HUDEP-2 (cell line): ENCODE results near the gene GRSF1.
"Not testable (repeated sequence)": the region's sequence is repeated elsewhere in the genome, so short reads cannot be mapped to it uniquely, and the experiment has no call there.

Experiments
- DNase-seq, 76 experiments: peaks; one replicate each; lab custom pipeline; 2025; ENCODE audit not compliant: unreplicated experiment in 76 of 76; lab: John Stamatoyannopoulos, UW

GRSF1 gene

DNA sequence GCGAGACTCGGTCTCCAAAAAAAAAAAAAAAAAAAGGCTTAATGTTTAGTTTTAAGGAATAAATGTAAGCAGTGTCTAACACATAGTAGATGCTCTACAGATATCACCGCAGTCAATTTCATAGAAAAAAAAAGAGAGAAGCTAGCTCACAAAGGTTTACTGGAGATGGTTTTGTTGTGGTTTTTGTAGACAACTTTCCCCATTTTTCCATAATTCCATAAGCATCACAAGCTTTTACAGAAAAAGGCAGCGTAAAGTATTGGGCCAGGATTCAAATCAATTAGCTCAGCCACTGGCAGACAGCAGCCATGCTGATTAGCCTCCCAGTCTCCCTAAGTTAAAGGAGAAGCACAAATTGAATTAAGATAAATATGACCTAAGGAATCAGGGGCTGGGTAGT lies 1.5 kb downstream of the GRSF1 start:
- peak in 1 of 76 experiments; percentile 3 for DNase-seq

DNA sequence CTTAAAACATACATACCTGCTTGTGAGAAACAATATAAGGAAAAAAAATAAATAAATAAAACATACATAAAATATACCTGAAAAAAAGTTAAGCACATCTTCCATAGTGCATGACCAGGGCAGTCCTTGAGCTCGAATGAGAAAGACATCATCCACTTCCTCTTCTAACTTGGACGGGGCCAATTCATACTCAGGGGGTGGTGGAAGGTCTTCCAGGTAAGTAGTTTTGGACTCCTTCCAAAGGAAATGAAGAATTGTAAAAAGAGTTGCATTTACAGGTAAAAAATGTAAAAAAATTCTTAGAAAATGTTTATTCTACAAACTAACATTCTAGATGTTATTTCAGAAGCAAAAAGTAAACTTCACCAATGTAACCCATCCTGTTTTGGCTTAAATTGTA lies 3.6 kb downstream of the GRSF1 start:
- no peak for DNase-seq

DNA sequence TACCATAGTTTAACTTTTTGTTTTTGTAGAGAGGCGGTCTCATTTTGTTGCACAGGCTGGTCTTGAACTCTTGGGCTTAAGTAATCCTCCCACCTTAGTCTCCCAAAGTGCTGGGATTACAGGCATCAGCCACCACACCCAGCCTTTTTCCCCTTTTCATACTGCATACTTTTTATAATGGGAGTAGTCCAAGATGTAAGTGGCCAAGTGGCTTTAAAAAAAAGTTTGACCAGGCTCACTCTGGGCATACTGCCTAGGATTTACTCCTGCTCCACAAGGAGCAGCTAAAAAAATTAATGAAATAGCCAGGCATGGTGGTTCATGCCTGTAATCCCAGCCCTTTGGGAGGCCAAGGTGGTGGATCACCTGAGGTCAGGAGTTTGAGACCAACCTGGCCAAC lies 6.0 kb downstream of the GRSF1 start:
- DNase-seq, result no peak

DNA sequence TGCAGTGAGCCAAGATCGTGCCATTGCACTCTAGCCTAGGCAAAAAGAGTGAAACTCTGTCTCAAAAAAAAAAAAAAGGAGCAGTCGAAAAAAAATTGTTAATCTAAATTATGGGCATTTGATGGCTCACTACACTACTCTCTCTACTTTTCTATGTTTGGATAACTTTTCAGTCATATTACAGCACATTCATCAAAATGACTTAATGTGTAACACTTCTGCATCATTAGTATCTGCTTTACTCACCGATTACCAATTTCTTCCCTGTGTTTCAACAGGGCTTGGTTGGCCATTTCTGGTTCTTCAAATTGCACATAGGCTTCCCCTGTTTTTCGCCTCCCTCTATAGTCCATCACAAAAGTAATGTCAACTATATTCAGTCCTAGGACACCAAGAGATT lies 8.4 kb downstream of the GRSF1 start:
- no peak for DNase-seq

DNA sequence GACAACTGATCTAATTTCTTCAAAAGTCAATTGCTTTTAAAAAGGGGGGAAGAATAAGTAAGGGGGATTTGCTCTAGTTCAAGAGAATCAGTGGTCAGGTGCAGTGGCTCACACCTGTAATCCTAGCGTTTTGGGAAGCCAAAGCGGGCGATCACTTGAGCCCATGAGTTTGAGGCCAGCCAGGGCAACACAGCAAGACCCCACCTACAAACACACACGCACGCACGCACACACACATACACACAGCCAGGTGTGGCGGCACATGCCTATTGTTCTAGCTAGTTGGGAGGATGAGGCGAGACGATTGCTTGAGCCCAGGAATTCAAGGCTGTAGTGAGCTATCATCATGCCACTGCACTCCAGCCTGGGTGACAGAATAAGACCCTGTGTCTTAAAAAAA lies 9.6 kb downstream of the GRSF1 start:
- no peak for DNase-seq

DNA sequence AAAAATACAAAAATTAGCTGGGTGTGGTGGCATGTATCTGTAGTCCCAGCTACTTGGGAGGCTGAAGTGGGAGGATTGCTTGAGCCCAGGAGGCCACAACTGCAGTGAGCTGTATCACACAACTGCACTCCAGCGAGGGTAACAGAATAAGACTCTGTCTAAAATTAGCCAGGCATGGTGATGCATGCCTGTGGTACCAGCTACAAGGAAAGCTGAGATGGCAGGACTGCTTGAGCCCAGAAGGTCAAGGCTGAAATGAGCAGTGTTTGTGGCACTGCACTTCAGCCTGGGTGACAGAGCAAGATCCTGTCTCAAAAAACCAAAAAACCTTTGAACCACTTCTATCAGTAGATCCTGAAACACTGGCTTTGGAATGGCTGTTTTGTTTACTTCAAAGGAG lies 10.2 kb downstream of the GRSF1 start:
- DNase-seq, result no peak

DNA sequence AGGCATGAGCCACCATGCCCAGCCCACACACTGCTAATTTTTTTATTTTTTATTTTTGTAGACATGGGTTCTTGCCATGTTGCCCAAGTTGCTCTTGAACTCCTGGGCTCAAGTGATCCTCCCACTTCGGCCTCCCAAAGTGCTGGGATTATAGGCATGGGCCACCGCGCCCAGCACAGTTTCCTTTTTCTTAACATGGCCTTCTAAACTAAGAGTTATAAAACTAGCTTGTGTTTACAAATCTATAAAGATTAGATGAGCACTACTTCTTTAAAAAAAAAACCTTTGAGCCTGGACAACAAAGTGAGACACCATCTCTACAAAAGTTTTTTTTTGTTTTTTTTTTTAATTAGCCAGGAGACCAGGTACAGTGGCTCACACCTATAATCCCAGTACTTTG lies 10.7 kb downstream of the GRSF1 start:
- no peak for DNase-seq

DNA sequence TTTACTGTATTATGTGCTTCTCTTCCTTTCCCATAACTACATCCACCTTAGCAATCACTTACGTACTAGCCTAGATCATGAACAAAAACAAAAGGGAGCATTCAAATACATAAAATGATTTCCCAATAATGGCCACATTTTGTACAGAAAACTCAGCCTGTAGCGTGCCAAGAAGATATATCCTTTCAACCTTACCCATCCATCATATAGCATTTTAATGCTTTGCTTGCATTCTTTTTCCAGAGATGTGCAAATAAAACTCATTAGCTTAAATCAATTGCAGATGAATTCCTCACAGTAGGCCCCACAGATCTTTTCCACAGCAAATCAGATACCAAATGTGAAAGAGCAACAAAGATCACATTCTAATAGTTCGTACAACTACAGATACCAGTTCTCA lies 20.8 kb downstream of the GRSF1 start:
- no peak for DNase-seq

DNA sequence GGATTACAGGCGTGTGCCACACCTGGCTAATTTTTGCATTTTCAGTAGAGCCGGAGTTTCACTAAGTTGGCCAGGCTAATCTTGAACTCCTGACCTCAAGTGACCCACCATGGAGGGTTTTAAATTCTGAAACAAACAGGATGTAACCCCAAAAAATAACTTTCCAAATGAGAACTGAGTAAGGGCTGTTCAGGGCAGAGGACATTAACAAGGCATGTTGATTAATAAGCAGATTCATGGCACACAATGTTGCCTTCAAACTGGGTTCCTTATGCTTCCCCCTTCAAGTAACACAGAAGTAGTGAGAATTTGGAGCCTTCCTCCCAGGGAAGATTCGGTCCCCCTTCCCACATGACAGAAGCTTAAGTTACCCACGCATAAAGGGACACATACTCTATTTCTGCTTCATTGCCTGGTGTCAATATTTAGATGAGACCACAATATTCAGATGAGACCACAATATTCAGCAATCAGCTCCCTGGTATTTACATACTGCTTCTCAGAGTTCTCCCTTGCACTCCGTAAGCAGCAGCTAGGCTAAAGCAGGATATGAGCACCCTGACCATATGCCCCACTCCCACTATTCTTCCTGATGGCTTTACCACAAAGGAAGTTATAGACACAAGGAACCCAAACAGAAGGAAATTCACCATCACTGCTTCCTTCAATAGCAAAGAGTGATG lies 21.4 kb downstream of the GRSF1 start:
- no peak for DNase-seq

DNA sequence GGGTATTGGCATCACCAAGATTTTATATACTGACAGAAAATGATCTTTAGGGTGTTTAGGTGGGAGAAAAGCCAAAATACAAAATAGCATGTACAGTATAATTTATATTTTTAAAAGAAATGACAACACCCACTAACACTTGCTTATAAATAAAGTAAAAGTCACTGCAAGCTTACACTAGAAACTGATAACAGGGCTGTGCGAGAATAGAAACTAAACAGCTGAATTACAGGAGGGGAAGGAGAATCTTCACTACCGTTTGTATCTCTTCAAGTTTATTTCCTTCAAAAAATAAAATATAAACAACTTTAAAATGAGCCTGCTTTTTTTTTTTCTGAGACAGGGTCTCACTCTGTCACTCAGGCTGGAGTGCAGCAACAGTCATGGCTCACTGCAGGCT lies 22.8 kb downstream of the GRSF1 start:
- no peak for DNase-seq

DNA sequence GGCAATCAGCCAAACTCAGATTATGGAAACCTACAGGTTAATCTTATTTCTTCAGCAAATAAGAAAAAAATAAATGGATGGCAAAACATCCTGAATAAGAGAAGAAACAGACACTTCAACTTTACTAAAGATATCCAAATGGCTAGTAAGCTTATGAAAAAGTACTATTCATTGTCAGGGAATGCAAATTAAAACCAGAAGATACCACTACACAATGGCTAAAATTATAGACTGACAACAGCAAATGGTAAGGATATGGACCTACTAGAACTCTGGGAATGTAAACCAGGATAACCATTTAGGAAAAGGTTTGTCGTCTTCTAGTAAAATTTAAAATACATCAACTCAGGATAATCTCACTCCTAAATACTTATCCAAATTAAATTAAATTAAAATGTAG lies 24.3 kb downstream of the GRSF1 start:
- DNase-seq, result no peak

DNA sequence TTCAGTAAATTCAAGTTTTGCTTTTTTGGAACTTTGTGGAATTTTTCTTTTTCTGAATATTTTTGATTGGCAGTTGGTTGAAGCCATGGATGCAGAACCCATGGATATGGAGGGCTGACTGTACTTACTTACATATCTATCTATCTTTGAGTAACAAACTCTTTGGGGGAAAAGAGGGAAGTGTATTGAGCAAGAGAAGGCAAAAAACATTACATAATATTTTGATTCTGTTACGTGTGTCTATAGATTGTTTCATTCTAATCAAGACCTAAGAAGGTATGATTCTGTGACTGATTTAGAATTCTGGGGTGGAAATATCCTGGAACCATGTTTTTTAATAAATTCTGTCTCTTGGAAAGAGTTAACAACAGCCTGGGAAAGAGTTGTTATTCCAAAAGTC lies 31.5 kb downstream of the GRSF1 start:
- no peak for DNase-seq

DNA sequence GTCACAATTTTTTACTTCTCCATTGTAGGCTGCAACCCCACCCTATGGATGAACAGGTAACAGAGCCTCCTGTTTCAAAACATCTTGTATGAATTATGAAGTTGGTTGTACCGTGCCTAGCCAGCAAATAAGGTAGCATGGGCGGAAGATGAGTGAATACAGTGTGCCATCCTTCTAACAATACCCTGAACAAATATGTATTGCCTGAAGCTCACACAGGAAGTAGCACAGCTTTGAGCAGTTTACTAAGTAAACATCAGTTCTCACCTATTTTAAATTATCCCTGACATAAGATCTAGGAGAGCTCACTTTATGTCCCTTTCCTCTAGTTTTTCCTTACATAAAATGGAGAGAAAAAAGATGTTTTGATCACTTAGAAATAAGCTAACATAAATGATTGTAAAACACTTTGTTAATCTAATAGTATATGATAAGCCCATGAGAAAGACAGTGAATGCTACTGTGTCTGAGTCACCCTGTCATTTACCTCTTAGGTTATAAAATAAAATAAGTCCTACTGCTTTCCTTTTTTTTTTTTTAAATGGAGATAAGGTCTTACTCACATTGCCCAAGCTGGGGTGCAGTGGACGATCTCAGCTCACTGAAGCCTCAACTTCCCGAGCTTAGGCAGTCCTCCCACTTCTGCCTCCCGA lies 36.6 kb downstream of the GRSF1 start:
- DNase-seq, result no peak

DNA sequence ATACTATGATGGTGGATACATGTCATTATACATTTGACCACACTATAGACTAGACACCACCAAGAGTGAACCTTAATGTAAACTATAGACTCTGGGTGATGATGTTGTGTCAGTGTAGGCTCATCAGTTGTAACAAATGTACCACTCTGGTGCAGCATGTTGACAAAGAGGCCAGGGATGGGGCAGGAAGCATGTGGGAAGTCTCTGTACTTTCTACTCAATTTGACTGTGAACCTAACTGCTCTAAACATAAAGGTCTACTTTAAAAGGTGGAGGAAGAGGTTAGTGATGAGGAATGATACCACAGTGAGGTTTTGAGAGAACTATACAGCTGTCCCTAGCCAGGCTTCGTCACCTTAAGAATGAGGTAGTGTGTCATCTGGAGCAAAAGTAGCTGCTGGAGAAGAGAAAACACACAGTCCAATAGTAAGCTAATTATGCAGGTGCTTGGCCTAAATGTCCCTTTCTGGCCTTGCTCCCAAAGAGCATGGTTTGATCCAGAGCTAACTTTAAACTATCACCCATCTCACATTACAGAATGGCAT lies 38.4 kb downstream of the GRSF1 start:
- no peak for DNase-seq

DNA sequence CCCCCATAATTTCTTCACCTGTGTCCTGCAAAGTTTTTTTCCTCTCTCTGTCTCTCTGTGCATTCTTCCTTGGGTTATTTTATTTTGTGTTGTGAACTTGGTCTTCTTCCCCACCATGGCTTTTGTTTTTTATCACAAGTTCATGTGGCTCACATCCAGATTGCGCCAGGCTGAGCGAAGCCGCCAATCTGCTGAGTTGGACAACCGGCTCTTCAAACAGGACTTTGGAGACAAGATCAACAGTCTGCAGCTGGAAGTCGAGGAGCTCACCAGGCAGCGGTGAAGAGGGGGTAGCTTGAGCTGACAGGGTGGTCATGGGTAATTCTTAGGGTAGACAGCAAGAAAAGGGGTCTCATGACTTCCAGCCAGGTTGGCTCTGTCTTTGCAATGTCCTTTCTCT lies 46.1 kb downstream of the GRSF1 start:
- DNase-seq, result no peak

DNA sequence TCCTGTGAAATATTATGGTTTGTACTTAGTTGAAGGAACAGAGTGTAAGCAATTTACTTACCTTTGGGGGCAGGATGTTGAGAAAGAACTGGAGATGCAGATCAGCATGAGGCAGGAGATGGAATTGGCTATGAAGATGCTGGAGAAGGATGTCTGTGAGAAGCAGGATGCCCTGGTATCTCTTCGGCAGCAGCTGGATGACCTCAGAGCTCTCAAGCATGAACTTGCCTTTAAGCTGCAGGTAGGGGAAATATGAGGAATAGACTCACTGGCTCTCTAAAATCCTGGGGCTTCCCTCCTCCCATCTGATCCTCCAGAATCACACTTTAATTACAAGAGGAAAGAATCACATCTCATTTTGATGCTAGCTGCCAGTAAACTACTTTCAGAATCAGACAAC lies 51.0 kb downstream of the GRSF1 start:
- no peak for DNase-seq

DNA sequence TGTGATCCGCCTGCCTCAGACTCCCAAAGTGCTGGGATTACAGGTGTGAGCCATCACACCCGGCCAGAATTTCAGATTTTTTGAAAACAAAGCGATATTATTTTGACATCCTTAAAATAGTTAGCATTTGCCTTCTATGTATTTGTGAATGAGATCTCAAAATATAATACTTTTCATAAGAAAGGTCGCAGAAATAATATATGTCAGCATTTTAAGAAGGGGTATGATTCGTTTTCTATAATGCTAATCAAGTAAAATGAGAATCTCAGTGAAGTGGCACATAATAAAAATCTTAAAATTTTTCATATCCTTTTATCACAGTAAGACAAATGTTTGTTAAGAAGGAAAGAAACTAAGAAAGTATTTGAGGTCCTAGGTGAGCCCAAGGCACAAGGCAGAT lies 52.2 kb downstream of the GRSF1 start:
- no peak for DNase-seq

DNA sequence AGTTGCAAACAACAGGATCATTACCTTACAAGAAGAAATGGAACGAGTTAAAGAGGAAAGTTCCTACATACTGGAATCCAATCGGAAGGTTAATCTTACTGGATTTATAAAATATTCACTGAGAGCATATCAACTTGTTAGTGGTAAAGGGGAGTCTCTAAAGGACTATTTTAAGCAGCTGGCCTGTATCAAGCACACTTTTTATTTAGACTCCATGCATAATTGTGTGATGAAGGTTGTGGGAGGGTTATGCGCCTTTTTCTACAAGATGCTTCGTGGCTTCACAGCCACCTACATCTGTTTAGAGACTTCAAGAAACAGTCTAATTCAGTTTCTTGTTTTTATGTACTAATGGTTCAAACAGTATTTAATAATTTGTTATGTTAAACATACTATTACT lies 56.6 kb downstream of the GRSF1 start:
- no peak for DNase-seq

DNA sequence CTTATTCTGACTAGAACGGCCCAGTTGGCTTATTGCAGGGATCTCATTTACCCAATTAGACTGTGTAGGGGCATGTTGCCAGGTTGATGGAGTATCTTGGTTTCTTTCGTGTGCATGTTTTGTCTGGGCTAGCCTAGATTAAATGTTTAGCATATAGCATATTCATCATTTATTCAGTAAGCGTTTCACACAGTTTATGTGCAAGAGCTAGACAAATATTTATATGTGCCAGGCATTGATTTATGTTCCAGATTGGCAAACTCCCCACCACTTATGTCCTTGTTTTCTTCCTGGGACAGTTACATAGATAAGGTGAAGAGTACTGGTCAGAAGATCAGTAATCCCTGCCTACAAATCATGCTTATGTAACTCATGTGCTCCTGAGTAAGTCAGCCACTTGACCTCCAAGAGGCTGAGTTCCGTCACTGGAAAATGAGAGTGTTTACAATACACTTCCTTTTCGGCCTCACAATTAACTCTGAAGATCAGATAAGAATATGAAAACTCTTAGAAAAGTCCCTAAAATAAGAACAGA lies 60.7 kb downstream of the GRSF1 start:
- peak in 2 of 76 experiments; percentile 3 to 5 for DNase-seq

DNA sequence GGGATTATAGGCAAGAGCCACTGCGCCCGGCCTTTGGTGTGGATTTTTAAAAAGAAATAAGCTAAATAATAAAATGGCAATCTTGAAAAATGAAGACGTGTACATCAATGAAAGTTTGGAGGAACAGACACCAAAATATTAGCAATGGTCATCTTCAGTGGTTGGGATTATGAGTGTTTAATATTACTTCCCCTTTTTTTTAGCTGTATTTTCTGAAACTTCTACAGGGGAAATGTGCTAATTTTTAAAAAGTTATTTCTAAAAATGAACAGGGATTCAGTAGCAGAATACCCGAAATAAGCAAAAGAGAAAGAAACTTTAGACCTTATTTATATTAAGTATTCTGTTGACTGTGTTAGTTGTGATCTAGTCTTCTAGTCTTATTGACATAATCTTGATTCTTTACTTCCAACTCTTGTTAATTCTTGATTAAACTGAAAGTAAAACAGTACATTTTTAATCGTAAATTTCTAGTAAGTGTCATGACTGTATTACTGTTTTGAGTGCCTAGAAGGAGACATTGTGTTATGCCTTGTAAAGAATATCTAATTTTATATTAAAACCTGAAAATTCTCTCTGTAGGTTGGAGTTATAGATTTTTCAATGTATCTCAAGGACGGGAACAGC lies 66.6 kb downstream of the GRSF1 start:
- DNase-seq, result no peak

DNA sequence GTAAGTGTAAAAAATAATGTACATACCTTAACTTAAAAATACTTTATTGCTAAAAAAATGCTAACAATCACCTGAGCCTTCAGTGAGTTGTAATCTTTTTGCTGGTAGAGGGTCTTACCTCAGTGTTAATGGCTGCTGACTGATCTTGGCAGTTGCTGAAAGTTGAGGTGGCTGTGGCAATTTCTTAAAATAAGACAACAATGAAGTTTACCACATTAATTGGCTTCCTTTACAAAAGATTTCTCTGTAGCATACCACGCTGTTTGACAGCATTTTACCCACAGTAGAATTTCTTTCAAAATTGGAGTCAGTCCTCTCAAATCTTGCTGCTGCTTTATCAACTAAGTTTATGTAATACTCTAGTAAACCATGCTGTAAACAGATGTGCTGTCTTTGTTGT lies 70.3 kb downstream of the GRSF1 start:
- not testable (repeated sequence) for DNase-seq
